GM18868 (cell line): ENCODE data around the gene UNC93A.

ENCODE experiments used
- ATAC-seq: cut with Tn5 transposase; IDR thresholded peaks from one replicate; pipeline ENCODE4 v1.9.1; 2021; ENCODE audit warnings: mild to moderate bottlenecking, moderate library complexity; ENCODE audit not compliant: unreplicated experiment

UNC93A gene

DNA sequence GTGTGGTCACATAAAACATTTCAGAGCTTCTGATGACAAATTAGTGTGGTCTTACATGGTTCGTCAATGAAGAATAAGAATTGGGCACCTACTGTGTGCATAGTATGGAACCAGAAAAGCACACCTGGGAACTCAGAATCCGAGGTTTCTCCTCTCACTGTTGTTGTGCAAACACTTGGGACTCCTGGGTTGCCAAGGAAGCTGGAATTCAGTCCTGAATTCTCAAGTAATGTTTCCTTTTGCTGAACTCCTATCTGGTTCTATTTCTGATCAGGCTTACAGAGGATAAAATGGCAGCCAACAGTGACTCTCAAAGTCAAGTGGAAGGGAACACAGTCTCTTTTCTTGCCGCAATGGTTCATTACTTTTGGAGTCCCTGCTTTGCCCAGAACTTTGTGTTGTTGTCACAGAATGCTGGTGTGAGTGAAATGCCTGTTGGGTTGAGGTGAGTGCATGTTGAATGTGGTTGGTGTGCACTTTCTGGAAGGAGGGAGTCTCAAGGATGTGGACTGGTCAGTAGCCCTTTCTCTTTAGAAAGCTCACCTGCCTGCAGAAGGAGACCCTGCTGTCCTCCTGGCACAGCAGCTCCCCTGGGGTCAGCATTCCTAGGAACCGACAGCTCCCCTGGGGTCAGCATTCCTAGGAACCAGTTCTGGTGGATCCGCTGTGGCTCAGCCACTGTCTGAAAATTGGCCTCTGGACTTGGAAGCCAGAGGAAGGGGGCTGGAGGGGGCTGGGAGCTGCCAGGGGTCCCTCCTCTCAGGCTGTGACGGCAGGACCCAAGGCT, 1.4 kb downstream of the UNC93A start:
- no peak for ATAC-seq

DNA sequence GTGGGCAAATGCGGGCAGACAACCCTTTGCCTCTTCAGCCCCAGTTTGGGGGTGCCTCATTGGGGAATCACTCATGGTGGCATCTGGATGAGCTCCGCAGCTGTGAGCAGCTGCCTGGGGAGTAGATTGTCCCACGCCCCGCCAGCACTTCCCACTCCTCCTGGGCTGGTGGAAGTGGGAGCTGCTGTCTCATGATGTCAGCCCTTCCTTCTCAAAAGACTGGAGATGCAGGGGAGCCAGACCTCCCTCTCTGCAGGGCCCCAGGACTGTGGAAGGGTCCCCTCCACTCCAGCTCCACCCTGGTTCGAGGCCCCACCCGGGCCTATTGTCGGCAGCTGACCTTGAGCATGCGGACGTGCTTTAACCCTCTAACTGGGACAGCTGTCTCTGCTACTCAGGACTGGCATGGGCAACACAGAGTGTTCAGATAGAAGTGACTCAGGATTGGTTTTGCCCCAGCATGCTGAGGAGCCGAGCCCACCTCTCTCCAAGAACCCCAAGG, 2.0 kb downstream of the UNC93A start:
- no peak for ATAC-seq

DNA sequence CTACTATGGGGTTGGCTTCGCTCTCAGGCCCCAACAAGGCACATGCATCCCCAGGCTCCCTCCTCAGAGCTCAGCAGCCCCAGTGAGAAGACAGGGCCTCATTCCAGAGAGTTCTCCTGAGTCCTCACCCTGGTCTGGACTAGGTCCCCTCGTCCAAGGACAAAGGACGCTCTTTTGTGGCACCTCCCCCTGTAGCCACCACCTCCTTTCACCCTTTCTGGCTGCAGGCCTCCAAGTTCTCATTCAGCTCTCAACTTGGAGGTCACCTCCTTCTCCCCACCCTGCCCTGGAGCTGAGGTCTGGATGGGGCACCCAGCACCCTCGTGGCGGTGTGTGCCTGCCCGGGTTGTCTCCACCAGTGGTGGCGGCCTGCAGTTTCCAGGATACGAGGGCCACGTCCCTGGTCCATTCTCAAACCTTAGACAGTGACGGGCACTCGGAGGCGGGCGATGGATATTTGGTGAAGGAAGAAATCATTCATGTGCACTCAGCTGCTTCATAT, 2.5 kb downstream of the UNC93A start:
- ATAC-seq, result no peak

DNA sequence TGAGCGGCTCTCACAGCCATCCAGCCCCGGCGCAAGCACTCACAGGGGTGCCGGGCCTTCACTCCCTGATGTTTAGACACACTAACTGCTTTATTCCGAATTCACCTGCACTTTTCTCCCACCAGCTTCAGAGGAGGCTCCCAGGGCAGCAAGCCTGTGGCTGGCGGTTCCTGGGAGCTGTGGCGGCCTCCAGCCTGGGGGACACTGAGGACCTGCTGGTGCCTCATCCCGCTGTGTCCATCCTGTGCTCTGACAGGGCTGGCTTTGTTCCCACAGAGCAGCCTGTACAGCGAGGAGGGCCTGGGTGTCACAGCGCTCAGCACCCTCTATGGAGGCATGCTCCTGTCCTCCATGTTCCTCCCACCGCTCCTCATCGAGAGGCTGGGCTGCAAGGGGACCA, 3.1 kb downstream of the UNC93A start:
- ATAC-seq, result no peak

DNA sequence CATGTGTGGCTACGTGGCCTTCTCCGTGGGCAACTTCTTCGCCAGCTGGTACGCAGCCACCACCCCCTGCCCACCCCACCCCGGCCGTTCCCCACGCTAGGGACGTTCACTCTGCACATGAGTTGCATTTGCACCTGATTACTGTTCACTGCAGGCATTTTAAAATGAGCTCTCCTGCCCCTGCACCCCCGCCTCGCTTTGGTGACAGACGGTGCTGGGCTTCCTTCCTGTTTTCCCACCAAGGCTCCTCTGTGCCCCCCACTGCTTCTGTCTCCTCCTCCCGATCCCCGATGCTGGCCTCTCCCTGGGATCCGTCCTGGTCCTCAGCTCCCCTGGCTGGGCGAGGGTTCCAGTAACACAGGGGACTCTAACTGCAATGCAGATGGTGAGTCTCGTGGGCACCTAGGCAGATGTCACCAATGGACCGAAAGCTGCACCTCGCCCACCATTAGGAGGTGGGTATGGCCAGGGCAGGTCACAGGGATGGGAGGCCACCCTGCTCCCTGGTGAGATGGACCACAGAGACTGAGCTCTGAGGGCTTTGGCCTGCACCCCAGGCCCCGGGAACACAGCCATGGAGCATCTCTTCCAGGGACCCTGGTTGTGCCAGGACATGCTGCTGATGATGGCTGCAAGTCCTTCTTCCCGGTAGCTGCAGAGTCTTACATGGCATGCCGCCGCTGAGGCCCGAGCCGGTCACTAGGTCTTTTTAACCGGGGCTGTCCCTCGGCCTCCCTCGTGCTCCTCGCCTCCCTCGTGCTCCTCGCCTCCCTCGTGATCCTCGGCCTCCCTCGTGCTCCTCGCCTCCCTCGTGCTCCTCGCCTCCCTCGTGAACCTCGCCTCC, 3.8 kb downstream of the UNC93A start:
- no peak for ATAC-seq

DNA sequence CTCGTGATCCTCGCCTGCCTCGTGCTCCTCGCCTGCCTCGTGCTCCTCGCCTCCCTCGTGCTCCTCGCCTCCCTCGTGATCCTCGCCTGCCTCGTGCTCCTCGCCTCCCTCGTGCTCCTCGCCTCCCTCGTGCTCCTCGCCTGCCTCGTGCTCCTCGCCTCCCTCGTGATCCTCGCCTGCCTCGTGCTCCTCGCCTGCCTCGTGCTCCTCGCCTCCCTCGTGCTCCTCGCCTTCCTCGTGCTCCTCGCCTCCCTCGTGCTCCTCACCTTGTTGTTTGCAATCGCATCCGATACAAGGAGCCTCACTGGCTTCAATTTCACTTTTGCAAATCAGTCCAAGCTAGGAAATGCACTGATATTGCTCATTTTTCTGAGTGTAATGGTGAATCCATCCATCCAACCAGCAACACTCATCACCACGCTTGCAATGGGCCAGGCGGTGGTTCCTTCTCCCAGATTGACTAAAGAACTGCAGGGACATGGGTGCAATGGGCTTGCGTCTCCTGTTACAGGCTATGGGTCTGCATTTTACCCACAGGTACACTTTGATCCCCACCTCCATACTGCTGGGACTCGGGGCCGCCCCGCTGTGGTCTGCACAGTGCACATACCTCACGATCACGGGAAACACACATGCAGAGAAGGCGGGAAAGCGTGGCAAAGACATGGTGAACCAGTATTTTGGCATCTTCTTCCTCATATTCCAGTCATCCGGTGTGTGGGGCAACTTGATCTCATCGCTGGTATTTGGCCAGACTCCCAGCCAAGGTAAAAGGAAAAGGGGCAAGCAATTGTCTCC, 4.6 kb downstream of the UNC93A start:
- no peak for ATAC-seq

DNA sequence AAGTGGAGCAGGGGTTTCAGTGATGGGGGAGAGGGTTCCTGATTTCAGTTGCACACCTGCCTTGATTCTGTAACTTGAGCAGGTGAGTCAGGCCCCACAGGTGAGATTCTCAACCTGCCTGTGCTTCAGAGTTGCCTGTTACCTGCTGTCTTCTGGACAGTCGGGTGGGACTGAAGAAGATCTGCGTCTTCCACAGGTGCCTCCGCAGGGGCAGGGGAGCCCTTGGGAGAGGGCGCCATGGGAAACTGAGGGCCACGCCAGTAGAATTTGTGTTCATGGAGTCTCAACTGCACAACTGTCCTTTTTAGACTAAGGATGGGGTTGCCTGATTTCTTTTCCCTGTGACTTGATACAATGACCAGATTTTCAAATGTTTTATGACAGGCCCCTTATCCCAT, 5.2 kb downstream of the UNC93A start:
- ATAC-seq, result no peak

DNA sequence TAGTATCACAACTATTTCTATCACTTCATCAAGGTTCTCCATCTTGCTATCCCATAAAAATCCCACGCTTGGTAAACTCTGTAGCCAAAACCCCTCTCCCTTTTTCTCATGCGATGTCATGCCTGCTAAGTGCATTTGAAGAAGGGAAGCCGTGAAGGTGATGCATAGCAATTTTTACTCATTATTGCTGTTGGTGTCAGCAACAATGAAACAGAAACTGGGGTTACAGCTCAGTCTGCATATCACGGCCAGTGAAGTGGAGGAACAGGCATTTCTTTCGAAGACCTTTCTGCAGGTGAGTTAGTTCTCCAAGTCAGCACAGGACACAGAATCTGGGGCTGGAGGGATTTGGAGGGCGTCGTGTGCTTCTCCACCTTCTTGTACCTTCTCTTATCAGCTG, 5.8 kb downstream of the UNC93A start:
- ATAC-seq, result no peak

DNA sequence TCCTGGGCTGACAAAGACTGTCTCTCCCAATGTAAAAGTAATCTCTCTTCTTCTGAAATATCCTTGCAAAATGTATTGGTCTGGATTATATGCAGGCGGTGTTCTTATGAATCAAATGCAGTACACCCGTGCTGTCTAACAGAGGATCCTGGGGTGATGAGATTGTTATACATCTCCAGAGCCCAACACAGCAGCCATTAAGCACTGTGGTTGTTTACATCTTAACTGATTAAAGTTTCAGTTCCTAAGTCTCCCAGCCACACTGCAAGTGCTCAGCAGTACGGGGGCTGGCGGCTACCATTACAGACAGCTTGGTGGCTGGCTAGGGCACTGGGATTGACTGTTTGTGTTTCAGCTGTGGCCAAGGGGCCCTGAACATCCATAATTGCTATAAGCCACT, 7.0 kb downstream of the UNC93A start:
- ATAC-seq, result peak; percentile 74

DNA sequence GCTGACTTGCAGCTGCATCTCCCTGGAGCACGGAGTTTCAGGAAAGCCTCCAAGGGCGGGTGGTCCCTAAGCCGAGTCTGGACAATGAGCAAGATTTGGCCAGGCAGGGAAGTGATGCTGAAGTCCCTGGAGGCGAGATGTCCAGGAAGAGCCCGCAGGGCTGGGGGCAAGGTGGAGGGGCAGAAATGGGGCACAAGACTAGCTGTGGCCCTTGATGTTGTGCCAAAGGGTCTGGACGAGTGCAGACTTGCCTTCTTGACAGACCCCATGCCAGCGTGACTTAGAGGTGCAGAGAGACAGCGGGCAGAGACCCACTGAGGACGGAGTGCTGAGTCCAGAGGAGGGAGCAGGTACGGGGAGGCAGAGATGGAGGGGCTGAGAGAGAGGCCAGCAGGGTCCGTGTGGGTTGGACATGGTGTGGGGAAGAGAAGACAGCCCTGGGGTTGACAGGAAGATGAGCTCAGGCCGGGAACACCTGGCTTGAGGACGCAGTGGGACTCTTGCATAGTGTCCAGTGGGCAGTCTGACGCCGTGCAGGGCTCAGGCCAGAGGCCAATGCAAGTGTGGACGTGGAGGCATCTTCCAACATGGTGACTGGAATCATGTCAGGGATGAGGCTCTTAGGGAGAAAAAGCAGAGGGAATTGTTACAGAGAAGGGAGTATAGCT, 8.7 kb downstream of the UNC93A start:
- no peak for ATAC-seq

DNA sequence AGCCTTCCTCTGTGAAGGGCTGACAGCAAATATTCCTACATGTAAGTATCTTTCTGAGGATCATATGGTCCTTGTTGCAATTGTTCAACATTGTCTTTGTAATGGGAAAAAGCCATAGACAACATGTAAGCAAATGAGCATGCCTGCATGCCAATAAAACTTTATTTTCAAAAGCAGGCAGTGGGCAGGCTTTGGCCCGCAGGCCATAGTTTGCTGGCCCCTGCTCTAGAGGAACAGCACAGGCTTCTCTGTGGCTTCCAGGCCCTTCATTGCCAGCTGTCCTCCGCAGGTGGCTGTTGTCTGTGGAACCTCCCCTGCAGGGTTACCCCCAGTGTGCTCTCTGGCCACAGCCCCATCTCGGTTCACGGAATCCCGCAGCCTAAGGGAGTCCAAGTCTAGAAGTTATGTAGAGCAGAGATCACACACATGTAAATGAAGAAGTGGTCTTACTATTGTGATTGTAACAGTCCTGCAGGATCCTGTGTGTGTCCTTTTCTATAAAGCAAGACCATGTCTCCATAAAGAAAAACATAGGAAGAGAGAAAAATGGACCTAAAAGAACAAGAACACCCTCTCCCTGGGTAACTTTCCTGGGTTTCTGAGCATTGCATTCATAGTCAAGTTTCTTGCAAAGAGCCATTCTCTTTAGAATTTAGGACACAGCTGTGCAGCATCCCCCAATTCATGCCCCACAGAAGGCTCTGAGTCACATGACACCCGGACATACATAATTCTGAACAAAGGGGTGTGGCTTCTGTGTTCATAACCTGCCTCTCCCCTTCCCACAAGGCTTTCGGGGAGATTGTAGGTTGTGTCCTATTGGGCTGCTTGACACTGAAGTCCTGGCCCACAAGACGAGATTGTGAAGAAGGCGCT, 10.0 kb downstream of the UNC93A start:
- no peak for ATAC-seq

DNA sequence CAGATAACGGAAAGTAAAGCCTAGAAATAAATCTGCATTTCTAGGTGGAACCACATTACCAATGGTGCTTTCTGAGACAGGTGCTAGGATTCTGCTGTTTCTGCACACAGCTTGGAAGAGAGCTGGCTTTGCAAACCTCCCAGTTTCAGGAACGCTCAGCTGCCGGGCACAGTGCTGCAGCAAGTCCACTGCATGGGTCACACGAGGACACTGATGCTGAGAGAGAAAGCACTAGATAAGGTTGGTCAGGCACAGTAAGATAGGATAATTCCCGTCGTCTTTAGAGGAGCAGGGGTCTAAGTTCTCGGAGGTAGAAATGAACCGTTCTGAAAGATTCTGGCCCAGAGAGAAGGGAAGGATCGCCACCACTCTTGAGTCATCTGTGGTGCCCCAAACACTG, 11.0 kb downstream of the UNC93A start:
- ATAC-seq, result no peak

DNA sequence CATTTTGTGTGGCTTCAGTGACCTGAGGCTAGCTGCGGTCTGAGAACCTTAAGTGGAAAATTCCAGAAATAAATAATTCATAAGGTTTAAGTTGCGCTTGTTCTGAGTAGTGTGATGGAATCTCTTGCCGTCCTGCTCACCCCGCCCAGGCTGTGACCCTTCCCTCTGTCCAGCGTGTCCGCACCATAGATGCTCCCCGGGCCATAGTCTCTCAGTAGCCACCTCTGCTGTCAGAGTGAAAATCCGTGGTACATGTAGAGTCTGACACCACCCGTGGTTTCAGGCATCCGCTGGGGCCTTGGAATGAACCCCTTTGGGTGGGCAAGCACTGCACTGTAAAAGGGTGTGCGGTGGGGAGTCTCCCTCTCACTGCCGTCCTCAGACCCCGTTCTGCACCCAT, 11.7 kb downstream of the UNC93A start:
- no peak for ATAC-seq

DNA sequence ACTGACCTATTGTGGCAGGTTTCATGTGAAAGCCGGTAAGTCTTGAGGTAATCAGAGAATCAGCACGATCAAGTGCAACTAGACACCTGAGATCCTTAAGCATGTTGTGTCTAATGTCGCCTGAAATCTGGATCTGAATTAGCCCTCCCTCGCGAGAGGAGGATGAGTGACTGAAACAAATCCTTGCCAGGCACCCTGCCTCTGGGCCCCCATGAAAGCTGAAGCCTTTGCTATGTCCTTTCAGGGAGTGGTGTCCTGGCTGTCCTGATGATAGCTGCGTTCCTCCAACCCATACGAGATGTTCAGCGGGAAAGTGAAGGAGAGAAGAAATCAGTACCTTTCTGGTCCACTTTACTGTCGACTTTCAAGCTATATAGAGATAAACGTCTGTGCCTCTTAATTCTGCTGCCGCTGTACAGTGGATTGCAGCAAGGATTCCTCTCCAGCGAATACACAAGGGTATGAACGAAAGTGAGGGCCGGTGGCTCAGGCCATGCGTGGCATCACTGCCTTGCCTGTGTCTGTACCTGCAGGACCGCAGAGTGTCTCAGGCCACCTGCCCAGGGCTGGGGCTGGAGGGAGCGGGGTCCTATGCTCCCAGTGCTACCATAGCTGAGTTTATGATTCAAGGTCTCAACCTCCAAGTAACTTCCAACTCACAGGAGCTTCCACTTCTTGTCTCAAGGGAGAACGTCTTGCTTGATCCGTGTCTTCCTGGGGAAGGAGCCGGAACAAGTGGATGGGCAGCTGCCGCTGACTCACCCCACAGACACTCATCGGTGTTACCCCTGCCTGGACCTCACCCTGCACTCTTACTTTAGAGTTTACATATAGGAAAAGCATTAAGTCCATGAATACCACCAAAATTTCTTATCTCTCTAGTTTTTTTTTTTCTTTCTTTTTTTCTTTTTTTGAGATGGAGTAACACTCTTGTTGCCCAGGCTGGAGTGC, 12.8 kb downstream of the UNC93A start:
- no peak for ATAC-seq

DNA sequence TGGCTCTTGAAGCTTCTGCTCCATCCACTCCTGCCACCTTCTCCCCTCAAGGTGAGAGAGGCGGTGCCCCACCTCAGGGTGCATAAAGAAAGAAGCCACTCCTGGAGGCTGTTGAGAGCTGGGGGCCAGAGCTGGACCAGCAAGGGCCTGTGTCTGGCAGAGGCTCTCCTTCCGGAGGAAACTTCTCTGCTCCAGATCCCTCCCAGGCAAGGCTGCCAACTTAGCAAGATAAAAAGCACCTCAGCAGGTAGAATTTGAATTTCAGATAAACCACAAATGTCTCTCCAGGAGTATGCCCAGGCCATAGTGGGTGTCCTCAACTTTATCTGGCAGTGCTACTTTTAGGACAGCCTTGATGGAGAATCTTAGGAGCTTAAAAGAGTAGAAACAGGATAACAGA, 13.8 kb downstream of the UNC93A start:
- ATAC-seq, result no peak

DNA sequence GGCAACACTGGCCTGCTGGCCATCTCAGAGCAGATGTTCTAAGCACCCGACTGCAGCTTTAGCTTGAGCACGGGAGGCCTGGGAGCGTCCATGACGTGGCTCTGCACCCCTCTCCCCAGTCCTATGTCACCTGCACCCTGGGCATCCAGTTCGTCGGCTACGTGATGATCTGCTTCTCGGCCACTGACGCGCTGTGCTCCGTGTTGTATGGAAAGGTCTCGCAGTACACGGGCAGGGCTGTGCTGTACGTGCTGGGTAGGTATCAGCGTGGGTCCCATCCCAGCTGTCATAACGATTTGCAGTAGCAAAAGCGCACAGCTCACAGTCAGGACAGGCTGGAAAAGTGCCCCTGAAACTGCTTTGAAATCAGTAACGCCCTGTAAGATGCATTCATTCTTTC, 14.7 kb downstream of the UNC93A start:
- no peak for ATAC-seq

DNA sequence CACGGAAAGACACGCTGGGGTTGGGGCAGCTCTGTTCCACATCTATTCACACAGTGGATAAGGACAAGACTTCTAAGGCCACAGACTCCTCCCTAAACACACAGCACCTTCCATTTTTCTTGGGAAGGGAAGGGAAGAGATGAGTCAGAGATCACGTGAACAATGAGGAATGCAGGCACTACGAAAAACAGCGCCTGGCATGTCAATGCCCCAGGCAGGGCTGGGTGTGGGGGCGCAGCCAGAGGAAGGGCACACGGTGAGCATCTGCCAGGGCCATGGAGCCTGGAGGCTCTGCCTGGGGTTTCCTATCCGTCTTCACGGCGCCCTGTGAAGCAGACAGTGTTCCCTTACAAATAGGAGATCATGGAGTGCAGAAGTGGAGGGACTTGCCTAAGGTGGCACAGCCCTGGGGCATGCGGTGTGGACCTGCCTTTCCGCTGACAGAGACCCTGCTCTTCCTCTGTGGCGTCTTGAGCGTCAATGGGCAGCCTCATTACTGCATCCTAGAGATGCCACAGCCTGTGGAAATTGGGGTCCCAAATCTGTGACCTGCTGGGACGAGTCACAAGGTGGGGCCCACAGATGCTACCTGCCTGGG, 15.4 kb downstream of the UNC93A start:
- no peak for ATAC-seq

DNA sequence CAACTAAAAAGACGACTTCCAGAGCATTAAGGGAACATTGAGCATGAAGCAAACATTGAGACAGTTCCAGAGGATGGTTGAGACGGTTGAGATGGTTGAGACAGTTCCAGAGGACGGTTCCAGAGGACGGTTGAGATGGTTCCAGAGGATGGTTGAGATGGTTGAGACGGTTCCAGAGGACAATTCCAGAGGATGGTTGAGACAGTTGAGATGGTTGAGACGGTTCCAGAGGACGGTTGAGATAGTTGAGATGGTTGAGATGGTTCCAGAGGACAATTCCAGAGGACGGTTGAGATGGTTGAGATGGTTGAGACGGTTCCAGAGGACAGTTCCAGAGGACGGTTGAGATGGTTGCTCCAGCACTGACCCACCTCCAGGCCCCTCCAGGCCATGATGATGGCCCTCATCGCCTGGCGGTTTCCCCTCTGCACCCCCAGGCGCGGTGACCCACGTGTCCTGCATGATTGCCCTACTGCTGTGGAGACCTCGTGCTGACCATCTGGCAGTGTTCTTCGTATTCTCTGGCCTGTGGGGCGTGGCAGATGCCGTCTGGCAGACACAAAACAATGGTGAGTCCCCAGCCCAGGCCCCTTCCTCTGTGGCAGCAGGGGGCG, 16.3 kb downstream of the UNC93A start:
- no peak for ATAC-seq
